ENCODE data around the gene SLC39A6.
"Not testable (repeated sequence)": the region's sequence is repeated elsewhere in the genome, so short reads cannot be mapped to it uniquely, and the experiment has no call there.

SLC39A6 gene

GRCh38 chr18:36083729-36084128 lies 45.4 kb downstream of the SLC39A6 start:
- TF ChIP-seq CTCF (IDR thresholded peaks at IDR 0.05; ENCODE audit: insufficient read depth, low read length, poor library complexity, severe bottlenecking) = no peak
- H3K36me3 ChIP-seq (ENCODE audit: control insufficient read depth, insufficient read depth, low read length) = no peaks in the 10 kb centered on the region
- DNase-seq (ENCODE audit: extremely low read depth, insufficient read length) = no peak
- H3K4me3 ChIP-seq (replicated peaks; ENCODE audit: low read depth, low read length) = no peak overlapping the region
- H3K27me3 ChIP-seq (replicated peaks; ENCODE audit: control insufficient read depth, insufficient read depth, low read length) = no peaks in the 10 kb centered on the region

GRCh38 chr18:36081118-36081517 lies 48.0 kb downstream of the SLC39A6 start:
- H3K27me3 ChIP-seq (replicated peaks; ENCODE audit: control insufficient read depth, insufficient read depth, low read length); H3K4me3 ChIP-seq (replicated peaks; ENCODE audit: low read depth, low read length); DNase-seq (ENCODE audit: extremely low read depth, insufficient read length); H3K36me3 ChIP-seq (ENCODE audit: control insufficient read depth, insufficient read depth, low read length): not testable (repeated sequence)

- Histone ChIP-seq H3K4me3 (replicated peaks; ENCODE audit: low read depth, low read length) (no peak overlapping the region), H3K36me3 (ENCODE audit: control insufficient read depth, insufficient read depth, low read length) (no peaks in the 10 kb centered on the region), H3K27me3 (replicated peaks; ENCODE audit: control insufficient read depth, insufficient read depth, low read length) (no peaks in the 10 kb centered on the region)
- no peak for DNase-seq (ENCODE audit: extremely low read depth, insufficient read length)
- TF ChIP-seq CTCF (IDR thresholded peaks at IDR 0.05; ENCODE audit: insufficient read depth, low read length, poor library complexity, severe bottlenecking) = no peak
These were observed 50.2 kb downstream of the SLC39A6 start for GRCh38 chr18:36078751-36079529.

GRCh38 chr18:36077764-36078163 lies 51.4 kb downstream of the SLC39A6 start:
- not testable (repeated sequence) for H3K36me3 ChIP-seq (ENCODE audit: control insufficient read depth, insufficient read depth, low read length); H3K27me3 ChIP-seq (replicated peaks; ENCODE audit: control insufficient read depth, insufficient read depth, low read length); H3K4me3 ChIP-seq (replicated peaks; ENCODE audit: low read depth, low read length); DNase-seq (ENCODE audit: extremely low read depth, insufficient read length)

- Histone ChIP-seq H3K4me3 (replicated peaks; ENCODE audit: low read depth, low read length) (no peak overlapping the region), H3K36me3 (ENCODE audit: control insufficient read depth, insufficient read depth, low read length) (no peaks in the 10 kb centered on the region), H3K27me3 (replicated peaks; ENCODE audit: control insufficient read depth, insufficient read depth, low read length) (no peaks in the 10 kb centered on the region)
- TF ChIP-seq CTCF (IDR thresholded peaks at IDR 0.05; ENCODE audit: insufficient read depth, low read length, poor library complexity, severe bottlenecking) = no peak
- no peak for DNase-seq (ENCODE audit: extremely low read depth, insufficient read length)
These were observed 53.1 kb downstream of the SLC39A6 start for GRCh38 chr18:36075862-36076587.

DNA sequence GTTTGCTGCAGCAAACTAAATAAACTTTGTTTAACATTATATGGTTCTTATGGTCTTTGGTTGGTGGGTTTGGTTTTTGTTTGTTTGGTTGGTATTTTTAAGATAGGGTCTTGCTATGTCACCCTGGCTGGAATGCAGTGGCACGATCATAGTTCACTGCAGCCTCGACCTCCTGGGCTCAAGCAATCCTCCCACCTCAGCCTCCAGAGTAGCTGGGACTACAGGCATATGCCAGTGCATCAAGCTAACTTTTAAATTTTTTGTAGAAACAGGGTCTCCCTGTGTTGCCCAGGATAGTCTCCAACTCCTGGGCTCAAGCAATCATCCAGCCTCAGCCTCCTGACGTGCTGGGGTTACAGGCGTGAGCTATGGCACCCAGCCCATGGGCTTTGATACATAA lies 54.7 kb downstream of the SLC39A6 start:
- Histone ChIP-seq H3K36me3 (ENCODE audit: control insufficient read depth, insufficient read depth, low read length) (no peaks in the 10 kb centered on the region), H3K4me3 (replicated peaks; ENCODE audit: low read depth, low read length) (no peak overlapping the region), H3K27me3 (replicated peaks; ENCODE audit: control insufficient read depth, insufficient read depth, low read length) (no peaks in the 10 kb centered on the region)
- TF ChIP-seq CTCF (IDR thresholded peaks at IDR 0.05; ENCODE audit: insufficient read depth, low read length, poor library complexity, severe bottlenecking) = no peak
- no peak for DNase-seq (ENCODE audit: extremely low read depth, insufficient read length)
